ENCODE data around the gene MRI1. TPM values are rescaled to one million over a fixed set of nuclear protein-coding genes. Genes with fewer than 3 reads are reported as not detected.
"Not testable (repeated sequence)": the region's sequence is repeated elsewhere in the genome, so short reads cannot be mapped to it uniquely, and the experiment has no call there.

Gene MRI1
- total RNA-seq, 2 experiments from 2014 or later, result 44.6 to 46.1 TPM

DNA sequence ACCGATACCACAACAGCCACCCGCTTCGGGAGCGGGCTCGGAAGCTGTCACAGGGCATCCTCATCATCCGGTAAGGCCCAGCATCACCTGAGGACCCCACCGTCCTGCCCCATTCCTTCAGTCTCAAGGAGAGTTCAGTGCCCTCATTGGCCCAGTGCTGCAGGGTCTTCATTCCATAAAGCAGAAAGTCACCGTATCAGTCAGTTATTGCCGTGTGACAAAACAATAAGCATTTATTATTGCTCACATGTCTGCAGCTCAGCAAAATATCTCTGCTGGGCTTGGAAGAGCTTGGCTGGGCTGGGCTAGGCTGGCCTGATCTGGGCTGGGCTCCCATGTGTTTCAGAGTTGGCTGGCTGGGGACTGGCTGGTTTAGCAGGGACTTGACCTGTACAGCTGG lies 8.1 kb upstream of the MRI1 start:
- POLR2A ChIA-PET, result no interaction called here

DNA sequence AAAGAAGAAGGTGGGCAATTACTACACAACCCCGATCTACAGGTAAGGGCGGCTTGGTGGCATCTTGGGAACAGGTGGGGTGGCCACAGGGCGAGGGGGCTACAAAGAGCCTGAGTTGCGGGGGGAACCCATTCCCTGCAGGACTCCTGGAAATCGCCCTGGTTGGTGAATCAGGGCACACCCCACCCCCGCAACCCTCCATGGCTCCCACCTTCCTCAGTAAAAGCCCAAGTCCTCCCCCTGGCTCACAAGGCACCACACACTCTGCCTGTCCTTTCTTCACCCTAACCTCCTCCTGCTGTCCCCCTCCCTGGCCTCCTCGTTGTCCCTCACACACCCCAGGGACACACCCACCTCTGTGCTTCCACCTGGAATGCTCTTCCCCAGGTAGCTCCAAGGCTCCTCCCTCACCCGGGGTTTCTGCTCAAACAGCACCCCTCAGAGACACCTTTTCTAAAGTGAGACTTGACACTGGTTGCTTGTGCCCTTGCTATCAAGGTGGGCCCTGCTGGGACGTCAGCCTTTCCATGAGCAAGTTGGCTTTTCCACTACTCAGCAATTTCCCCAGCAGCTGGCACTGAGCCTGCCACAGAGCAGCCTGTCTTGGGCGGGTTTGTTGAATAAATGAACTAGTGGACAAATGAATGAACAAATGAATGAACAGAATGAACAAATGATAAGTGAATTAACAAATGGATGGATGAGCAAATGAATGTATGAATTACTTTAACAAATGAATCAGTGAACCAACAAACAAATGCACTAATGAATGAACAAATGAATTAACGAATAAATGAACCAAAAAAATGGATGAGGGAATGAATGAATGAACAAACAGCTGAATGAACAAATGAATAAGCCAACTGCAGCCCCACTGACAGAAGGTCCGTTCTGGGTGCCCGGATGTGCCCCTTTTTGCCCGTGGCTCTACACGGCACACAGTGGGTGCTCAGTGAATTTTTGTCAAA lies 6.2 kb upstream of the MRI1 start:
- ChIA-PET POLR2A (no interaction called here), CTCF (no interaction called here)

More for the DNA sequence above, 8.1 kb upstream of the MRI1 start:
- CTCF ChIA-PET, result no interaction called here

DNA sequence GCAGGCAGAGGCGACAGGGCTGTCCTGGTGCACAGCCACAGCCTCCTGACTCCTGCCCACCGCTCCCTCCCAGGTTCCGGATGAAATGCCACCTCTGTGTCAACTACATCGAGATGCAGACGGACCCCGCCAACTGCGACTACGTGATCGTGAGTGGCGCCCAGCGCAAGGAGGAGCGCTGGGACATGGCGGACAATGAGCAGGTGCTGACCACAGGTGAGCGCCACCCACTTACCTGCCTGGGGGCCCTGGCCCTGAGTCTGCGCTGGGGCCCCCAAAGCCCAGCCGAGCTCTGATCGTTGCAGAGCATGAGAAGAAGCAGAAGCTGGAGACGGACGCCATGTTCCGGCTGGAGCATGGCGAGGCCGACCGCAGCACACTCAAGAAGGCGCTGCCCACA lies 5.5 kb upstream of the MRI1 start:
- ChIA-PET POLR2A (no interaction called here), CTCF (no interaction called here)

DNA sequence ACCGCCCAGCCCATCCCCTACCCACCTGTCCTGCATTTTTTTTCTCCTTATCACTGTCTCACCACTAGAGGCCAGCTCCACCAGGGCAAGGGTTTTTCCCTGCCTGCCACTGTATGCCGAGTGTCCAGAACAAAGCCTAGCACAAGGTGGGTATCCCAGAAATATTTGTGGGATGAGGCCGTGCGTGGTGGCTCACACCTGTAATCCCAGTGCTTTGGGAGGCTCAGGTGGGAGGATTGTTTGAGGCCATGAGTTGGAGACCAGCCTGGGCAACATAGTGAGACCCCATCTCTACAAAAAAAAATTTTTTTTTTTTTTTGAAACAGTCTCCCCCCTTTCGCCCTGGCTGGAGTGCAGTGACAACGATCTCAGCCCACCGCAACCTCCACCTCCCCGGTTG lies 2.9 kb upstream of the MRI1 start:
- POLR2A ChIA-PET, result no interaction called here
- CTCF ChIA-PET, result interaction anchor here (0.7 to 1.2 kb wide), 4 partner anchors 11 to 755 kb away, joined by 3 to 5 read pairs (median 4); a partner anchor contains a TSS

DNA sequence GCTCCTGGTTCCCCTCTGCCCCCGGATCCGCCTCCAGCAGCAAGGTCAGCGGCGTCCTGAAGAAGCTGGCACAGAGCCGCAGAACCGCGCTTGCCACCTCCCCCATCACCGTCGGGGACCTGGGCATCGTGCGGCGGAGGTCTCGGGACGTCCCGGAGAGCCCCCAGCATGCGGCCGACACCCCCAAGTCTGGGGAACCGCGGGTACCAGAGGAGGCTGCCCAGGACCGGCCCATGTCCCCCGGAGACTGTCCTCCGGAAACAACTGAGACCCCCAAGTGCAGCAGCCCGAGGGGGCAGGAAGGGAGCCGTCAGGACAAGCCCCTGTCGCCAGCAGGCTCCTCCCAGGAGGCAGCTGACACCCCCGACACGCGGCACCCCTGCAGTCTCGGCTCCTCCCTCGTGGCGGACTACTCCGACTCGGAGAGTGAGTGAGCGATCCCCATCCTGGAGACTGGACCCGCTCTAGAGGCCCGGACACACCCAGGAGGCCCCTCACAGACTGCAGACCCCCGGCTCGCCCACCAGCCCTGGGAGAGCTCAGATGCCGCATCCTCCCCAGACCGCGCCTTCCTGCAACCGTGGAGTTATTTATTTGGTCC lies 1.6 kb upstream of the MRI1 start:
- POLR2A ChIA-PET, result interaction anchor here (1.0 to 3.0 kb wide), 2 partner anchors 11 kb away, joined by 3 to 16 read pairs; partner anchors contain the start of gene C19orf53
- CTCF ChIA-PET, result interaction anchor here (1.0 kb wide), 1 partner anchor 14 kb away, joined by 5 read pairs; no protein-coding TSS in a partner anchor

DNA sequence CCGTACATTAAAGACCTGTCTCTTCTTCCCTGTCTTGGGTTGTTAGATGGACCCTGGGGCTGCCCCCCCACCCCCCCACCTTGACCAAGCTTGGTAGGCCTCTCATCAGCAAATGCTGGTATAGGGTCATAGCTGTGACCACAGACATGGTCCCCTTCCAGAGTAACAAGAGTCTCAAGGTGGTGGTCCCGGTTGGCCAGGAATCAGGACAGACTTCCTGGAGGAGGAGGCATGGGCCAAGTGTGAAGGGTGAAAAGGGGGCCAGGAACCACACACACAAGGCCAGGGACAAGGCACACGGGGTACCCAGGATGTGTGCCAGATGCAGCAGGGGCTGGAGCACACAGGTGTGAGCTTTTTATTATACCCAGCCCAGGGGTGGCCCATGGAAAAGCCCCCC lies 1.1 kb upstream of the MRI1 start:
- ChIA-PET POLR2A (interaction anchor here (3.0 kb wide), 1 partner anchor 11 kb away, joined by 16 read pairs; the partner anchor contains the start of gene C19orf53), CTCF (interaction anchor here (1.0 kb wide), 1 partner anchor 15 kb away, joined by 5 read pairs; no protein-coding TSS in a partner anchor)

DNA sequence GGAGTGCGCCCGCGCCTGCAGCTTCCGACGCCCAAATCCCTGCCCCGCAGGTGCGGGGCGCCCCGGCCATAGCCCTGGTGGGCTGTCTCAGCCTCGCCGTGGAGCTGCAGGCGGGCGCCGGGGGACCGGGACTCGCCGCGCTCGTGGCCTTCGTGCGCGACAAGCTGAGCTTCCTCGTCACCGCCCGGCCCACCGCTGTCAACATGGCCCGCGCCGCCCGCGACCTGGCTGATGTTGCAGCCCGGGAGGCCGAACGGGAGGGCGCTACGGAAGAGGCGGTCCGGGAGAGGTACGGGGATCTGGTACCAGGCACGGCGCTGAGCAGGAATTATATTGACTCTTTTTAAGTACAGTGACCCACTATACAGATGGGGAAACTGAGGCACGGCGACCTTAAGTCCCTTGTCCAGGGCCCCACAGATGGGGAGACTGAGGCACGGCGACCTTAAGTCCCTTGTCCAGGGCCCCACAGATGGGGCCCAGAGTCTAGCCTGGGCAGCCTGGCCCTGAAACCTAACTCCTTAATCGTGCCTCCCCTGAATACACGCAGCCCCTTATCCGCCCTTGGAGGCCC lies 586 bp downstream of the MRI1 start:
- POLR2A ChIA-PET, result interaction anchor here (0.6 to 3.0 kb wide), 4 partner anchors 9 to 94 kb away, joined by 3 to 16 read pairs (median 4); partner anchors contain the start of gene C19orf53
- CTCF ChIA-PET, result interaction anchor here (1.0 to 1.1 kb wide), 2 partner anchors 43 to 98 kb away, joined by 3 to 5 read pairs; no protein-coding TSS in a partner anchor

DNA sequence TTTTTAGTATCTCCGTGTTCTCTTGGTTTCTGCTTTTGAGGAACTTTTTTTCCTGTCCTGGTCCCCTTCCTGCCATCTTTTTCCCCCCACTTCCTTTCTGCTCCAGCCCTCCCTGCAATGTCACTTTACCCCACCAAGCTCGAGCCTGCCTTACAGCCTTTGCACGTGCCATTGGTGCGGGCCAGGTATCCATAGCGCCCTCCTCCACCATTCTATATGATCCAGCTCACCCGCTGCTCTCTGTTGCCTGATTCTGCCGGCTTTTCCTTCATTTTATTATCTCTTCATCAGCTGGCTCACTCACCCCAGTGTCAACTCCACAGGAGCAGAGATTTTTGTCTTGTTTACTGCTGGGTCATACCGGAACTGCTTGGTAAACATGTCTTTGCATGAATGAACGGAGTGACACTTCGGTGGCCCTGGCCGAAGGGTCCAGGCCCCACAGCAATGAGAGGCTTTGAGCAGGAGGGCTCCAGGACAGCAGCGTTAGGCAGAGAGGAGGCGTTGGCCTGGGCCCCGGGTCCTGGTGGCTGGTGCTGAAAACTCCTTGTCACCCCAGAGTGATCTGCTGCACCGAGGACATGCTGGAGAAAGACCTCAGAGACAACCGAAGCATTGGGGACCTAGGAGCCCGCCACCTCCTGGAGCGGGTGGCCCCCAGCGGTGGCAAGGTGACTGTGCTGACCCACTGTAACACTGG lies 1.2 kb downstream of the MRI1 start:
- POLR2A ChIA-PET, result interaction anchor here (0.6 to 3.0 kb wide), 3 partner anchors 9 to 94 kb away, joined by 3 to 16 read pairs (median 6); partner anchors contain the start of gene C19orf53
- CTCF ChIA-PET, result interaction anchor here (0.5 to 1.1 kb wide), 3 partner anchors 44 to 571 kb away, joined by 3 to 5 read pairs (median 5); no protein-coding TSS in a partner anchor

DNA sequence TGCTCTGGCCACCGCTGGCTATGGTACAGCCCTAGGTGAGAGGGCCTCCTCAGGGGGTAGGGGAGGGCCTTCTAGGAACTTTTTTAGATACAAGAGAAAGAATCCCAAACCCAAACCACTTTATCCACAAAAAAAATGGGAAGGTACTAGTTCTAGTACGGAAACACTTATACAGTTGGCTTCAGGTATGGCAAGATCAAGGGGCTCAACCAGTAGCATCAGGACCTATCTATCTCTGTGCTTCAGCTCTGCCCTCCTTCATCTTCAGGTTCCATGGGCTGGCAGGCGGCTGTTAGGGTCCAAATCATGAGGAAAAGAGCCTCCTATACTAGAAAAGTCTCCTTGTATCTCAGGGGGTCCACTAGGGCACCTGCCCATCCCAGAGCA lies 1.8 kb downstream of the MRI1 start:
- CTCF ChIA-PET, result interaction anchor here (0.5 kb wide), 1 partner anchor 571 kb away, joined by 5 read pairs; no protein-coding TSS in a partner anchor
- POLR2A ChIA-PET, result no interaction called here

DNA sequence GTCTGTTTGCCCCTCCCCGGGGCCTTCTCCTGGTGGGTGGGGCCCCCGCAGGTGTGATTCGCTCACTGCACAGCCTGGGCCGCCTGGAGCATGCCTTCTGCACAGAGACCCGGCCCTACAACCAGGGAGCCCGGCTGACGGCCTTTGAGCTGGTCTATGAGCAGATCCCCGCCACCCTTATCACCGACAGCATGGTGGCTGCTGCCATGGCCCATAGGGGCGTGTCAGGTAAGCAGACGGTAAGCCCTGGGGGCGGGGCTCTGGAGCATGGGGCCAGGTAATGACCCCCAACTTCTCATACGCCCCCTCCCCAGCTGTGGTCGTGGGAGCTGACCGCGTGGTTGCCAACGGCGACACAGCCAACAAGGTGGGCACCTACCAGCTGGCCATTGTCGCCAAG lies 4.2 kb downstream of the MRI1 start:
- CTCF ChIA-PET, result no interaction called here
- POLR2A ChIA-PET, result interaction anchor here (0.5 to 0.9 kb wide), 3 partner anchors 27 to 220 kb away, joined by 3 to 9 read pairs (median 6); partner anchors contain the start of gene ZSWIM4

DNA sequence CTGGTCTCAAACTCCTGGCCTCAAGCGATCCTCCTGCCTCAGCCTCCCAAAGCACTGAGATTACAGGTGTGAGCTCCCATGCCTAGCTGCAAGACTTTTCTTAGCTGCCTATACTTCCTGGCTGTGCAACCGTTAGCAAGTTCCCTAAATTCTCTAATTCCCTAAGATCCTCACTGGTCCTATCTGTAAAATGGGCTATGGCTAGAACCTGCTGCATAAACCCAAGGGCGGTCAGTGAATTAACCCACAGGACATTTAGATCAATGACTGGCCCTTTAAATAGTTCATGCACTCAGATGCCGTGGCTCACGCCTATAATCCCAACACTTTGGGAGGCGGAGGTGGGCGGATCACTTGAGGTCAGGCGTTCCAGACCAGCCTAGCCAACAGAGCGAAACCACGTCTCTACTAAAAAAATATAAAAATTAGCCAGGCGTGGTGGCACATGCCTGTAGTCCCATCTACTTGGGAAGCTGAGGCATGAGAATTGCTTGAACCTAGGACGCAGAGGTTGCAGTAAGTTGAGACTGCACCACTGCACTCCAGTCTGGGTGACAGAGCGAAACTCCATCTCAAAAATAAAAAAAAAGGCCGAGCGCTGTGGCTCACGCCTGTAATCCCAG lies 5.8 kb downstream of the MRI1 start:
- CTCF ChIA-PET, result no interaction called here

DNA sequence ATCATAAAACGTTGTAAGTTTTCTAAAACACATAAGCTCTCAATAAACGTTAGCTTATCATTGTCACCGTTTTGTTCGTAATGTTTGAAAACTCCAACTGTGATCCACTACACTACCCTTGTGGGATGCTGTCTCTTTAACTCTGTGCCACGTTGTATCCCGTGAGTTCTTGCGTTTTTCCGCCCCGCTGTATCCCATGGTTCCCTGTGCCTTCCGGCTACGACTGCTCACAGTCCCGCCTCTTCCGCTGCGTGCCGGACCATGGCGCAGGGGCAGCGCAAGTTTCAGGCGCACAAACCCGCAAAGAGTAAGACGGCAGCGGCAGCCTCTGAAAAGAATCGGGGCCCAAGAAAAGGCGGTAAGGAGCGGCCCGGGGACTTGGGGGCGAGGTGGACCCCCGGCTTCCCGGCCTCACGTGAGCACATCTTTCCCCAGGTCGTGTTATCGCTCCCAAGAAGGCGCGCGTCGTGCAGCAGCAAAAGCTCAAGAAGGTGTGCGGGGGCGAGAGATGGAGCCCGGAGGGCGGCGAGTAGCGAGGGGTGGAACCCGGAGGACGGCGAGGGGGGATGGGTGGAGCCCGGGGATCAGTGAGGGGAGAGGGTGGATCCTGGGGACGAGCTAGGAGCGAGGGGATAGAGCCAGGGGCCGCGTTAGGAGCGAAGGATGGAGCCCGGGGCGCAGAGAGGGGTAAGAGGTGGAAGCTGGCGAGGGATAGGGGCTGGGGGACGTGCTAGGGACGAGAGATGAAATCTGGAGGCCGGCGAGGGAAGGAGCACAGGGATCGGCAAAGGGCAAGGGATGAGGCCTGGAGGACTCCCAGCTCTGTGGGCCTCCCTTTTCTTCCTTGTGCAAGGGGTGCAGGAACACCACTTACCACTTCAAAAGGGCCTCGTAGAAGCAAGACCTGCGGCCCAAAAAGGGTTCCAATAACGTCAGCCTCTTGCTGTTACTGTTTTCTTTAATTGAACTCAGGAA lies 10.2 kb downstream of the MRI1 start, which contains the start of gene C19orf53:
Gene C19orf53, plus strand, starts transcription at position 240 of the 975 bp plus-strand sequence. Its CDS starts 22 bp downstream, at position 262.
- ChIA-PET CTCF (interaction anchor here (0.6 to 1.9 kb wide), 6 partner anchors 10 to 269 kb away, joined by 3 to 6 read pairs (median 4); no protein-coding TSS in a partner anchor), POLR2A (interaction anchor here (0.6 to 2.8 kb wide), 7 partner anchors 10 to 62 kb away, joined by 3 to 16 read pairs (median 3); partner anchors contain the start of genes MRI1 and ZSWIM4)

More for the DNA sequence above, 5.8 kb downstream of the MRI1 start:
- POLR2A ChIA-PET, result no interaction called here

DNA sequence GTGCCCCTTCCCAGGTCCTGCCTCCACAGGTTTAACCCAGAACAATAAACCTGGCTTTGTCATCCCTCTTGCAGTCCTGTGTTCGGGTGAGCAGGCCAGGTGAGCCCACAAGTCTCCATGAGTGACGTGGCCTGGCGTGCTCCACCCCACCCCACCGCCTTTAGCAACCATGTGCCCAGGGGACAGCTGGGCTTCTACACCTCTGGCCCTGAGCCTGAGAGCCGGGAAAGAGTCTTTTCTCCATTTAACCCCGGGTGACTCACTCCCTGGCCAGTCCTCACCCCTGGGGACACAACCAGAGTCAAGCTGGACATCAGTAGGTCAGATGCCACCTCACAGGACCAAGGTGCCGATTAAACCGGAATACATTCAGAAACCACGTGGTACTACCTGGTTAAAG lies 14.1 kb downstream of the MRI1 start:
- ChIA-PET POLR2A (no interaction called here), CTCF (no interaction called here)

DNA sequence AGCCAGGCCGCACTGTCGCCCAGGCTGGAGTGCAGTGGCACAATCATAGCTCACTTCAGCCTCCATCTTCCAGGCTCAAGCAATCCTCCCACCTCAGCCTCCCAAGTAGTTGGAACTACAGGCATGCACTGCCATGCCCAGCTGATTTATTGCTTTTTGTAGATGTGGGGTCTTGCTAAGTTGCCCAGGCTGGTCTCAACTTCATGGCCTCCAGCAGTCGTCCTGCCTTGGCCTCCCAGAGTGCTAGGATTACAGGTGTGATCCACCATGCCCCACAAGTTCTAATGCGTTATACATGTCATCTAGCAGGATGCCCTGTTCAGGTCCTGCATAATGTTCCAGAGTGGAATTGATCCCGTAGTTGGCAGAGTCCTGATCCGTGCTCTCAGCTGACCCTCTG lies 14.5 kb downstream of the MRI1 start:
- ChIA-PET CTCF (no interaction called here), POLR2A (interaction anchor here (0.6 kb wide), 1 partner anchor 60 kb away, joined by 3 read pairs; no protein-coding TSS in a partner anchor)

DNA sequence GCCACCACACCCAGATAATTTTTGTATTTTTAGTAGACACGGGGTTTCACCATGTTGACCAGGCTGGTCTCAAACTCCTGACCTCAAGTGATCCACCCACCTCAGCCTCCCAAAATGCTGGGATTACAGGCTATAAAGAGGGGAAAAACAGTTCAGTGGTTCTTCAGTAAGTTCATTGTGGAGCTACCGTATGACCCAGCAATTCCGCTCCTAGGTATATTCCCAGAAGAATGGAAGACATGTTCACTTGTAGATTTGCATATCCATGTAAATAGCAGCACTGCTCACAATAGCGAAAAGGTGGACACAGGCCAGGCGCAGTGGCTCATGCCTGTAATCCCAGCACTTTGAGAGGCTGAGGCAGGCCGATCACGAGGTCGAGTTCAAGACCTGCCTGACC lies 15.5 kb downstream of the MRI1 start:
- CTCF ChIA-PET, POLR2A ChIA-PET: not testable (repeated sequence)

DNA sequence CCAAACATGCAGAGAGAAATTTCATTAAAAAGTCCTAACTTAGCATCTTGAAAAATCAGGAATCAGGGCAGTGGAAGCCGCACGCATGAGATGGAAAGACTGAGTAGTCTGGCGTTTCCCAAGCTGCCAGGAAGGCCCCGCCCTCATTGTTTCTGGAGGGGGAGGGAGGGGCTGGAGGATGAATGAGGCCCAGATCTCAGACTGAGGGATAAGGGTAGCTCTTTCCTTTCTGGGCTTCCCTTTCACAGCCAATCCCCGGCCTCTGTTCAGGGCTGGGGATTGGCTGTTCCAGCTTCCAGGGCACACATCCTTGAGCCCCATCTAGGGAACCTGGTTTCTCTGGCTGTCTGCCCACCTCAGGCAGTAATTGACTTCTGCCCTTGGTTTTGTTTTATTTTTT lies 17.2 kb downstream of the MRI1 start:
- POLR2A ChIA-PET, result no interaction called here
- CTCF ChIA-PET, result interaction anchor here (0.6 to 9.8 kb wide), 2 partner anchors 26 to 82 kb away, joined by 4 to 103 read pairs; no protein-coding TSS in a partner anchor

DNA sequence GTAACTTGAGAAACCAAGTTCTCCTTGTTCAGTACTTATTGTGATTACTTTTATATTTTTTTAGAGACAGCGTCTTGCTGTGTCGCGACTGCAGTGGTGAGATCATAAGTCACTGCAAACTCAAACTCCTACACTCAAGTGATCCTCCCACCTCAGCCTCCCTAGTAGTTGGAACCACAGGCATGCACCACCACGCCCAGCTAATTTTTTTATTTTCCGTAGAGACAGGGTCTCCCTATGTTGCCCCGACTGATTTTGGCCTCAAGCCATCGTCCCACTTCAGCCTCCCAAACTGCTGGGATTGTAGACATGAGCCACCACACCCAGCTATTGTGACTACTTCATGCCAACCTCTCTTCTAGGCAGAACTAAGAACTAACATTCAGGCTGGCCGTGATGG lies 18.2 kb downstream of the MRI1 start:
- CTCF ChIA-PET, result interaction anchor here (1.2 to 9.8 kb wide), 2 partner anchors 54 to 81 kb away, joined by 3 to 103 read pairs; no protein-coding TSS in a partner anchor
- POLR2A ChIA-PET, result no interaction called here

All from activated CD8-positive, alpha-beta memory T cell treated with anti-CD3 and anti-CD28 coated beads for 36 hours (primary cell).